Measurements from ENCODE around the gene MYPOP.

MYPOP gene

GRCh38 chr19:45901912-45902650 is at the start of gene MYPOP:
Gene MYPOP (minus strand): TSS chr19:45902613. CDS start chr19:45901773, 840 bp downstream.
- no peak for DNase-seq (ENCODE audit: low spot score)
- FAIRE-seq = no peak

GRCh38 chr19:45947926-45948325 is 45.5 kb upstream of the MYPOP start:
- DNase-seq (ENCODE audit: low spot score) (peak; percentile 39), FAIRE-seq (no peak)

GRCh38 chr19:45940515-45940805 is 38.0 kb upstream of the MYPOP start:
- no peak for FAIRE-seq
- no peak for DNase-seq (ENCODE audit: low spot score)

GRCh38 chr19:45939792-45940514 is 37.5 kb upstream of the MYPOP start:
- FAIRE-seq (no peak), DNase-seq (ENCODE audit: low spot score) (no peak)

- no peak for FAIRE-seq
- no peak for DNase-seq (ENCODE audit: low spot score)
Measured at GRCh38 chr19:45938733-45939319, 36.4 kb upstream of the MYPOP start.

- FAIRE-seq (no peak), DNase-seq (ENCODE audit: low spot score) (no peak)
Measured at GRCh38 chr19:45935267-45935666, 32.9 kb upstream of the MYPOP start.

GRCh38 chr19:45934551-45935230 is 32.3 kb upstream of the MYPOP start:
- no peak for DNase-seq (ENCODE audit: low spot score)
- FAIRE-seq = no peak

GRCh38 chr19:45933759-45934158 is 31.3 kb upstream of the MYPOP start:
- FAIRE-seq (no peak), DNase-seq (ENCODE audit: low spot score) (no peak)

- FAIRE-seq (no peak), DNase-seq (ENCODE audit: low spot score) (no peak)
Measured at GRCh38 chr19:45931055-45931454, 28.6 kb upstream of the MYPOP start.

- DNase-seq (ENCODE audit: low spot score) = no peak
- FAIRE-seq = no peak
Measured at GRCh38 chr19:45929247-45929646, 26.8 kb upstream of the MYPOP start.

- FAIRE-seq (no peak), DNase-seq (ENCODE audit: low spot score) (peak; percentile 61)
Measured at GRCh38 chr19:45927565-45928261, 25.3 kb upstream of the MYPOP start.

- no peak for FAIRE-seq
Measured at GRCh38 chr19:45924891-45925447, 22.6 kb upstream of the MYPOP start.

GRCh38 chr19:45922281-45922680 is 19.9 kb upstream of the MYPOP start:
- no peak for FAIRE-seq
- no peak for DNase-seq (ENCODE audit: low spot score)

More at GRCh38 chr19:45924891-45925447, 22.6 kb upstream of the MYPOP start:
- DNase-seq (ENCODE audit: low spot score) = no peak

- DNase-seq (ENCODE audit: low spot score) (no peak), FAIRE-seq (no peak)
Measured at GRCh38 chr19:45920458-45920857, 18.0 kb upstream of the MYPOP start.

- DNase-seq (ENCODE audit: low spot score) = no peak
- no peak for FAIRE-seq
Measured at GRCh38 chr19:45919678-45920077, 17.3 kb upstream of the MYPOP start.

GRCh38 chr19:45918721-45919120 is 16.3 kb upstream of the MYPOP start:
- DNase-seq (ENCODE audit: low spot score) = no peak
- no peak for FAIRE-seq

GRCh38 chr19:45917421-45918091 is 15.1 kb upstream of the MYPOP start:
- DNase-seq (ENCODE audit: low spot score) = no peak
- FAIRE-seq = no peak

- FAIRE-seq (no peak), DNase-seq (ENCODE audit: low spot score) (no peak)
Measured at GRCh38 chr19:45913874-45914830, 11.7 kb upstream of the MYPOP start, which contains the start of gene NANOS2. Gene NANOS2 (minus strand): TSS chr19:45914778. CDS start chr19:45914693, 85 bp downstream.

GRCh38 chr19:45911291-45911690 is 8.9 kb upstream of the MYPOP start:
- DNase-seq (ENCODE audit: low spot score) = no peak
- FAIRE-seq = no peak
